ENCODE data around the gene ITPR2. TPM values are rescaled to one million over a fixed set of nuclear protein-coding genes. Genes with fewer than 3 reads are reported as not detected.

ITPR2 gene
- total RNA-seq, 1 experiment from 2014 or later, result 41.6 TPM

- no peak for DNase-seq
- ChIA-PET POLR2A (no interaction called here), CTCF (no interaction called here)
- Mint-ChIP-seq H3K27ac (ENCODE audit: unreplicated experiment) (no peak overlapping the region), H3K36me3 (ENCODE audit: insufficient read depth, unreplicated experiment) (no peaks in the 10 kb centered on the region), H3K4me1 (ENCODE audit: low read depth, unreplicated experiment) (peaks cover 14% of the 10 kb centered on the region), H3K9me3 (ENCODE audit: unreplicated experiment) (peaks cover 5% of the 10 kb centered on the region), H3K4me3 (ENCODE audit: unreplicated experiment) (no peak overlapping the region), H3K27me3 (ENCODE audit: insufficient read depth, unreplicated experiment) (no peaks in the 10 kb centered on the region)
- Histone ChIP-seq H3K4me1 (peaks cover 19% of the 10 kb centered on the region; the same call in 1 of the 2 replicates), H3K9me3 (no peaks in the 10 kb centered on the region; the same call in 1 of the 2 replicates), H3K36me3 (ENCODE audit: control insufficient read depth, insufficient read depth, low read length) (peaks cover 1% of the 10 kb centered on the region), H3K27me3 (replicated peaks; ENCODE audit: control insufficient read depth, insufficient read depth, low read length) (no peaks in the 10 kb centered on the region), H3K4me3 (ENCODE audit: low read depth, low read length) (no peak overlapping the region)
- no TSS peak for BruUV-seq (replicated peaks)
- TF ChIP-seq CTCF (IDR thresholded peaks at IDR 0.05; ENCODE audit: insufficient read depth in 1 of 2, low read depth in 1 of 2, low read length in 1 of 2, severe bottlenecking in 1 of 2, unreplicated experiment in 1 of 2), result no peak
- intact Hi-C loops (cut with micrococcal nuclease; ENCODE audit: unreplicated experiment), result no loop called here
Measured at GRCh38 chr12:26712892-26713291, 120.1 kb downstream of the ITPR2 start.

GRCh38 chr12:26711569-26711968 is 121.4 kb downstream of the ITPR2 start:
- Mint-ChIP-seq H3K27me3 (ENCODE audit: insufficient read depth, unreplicated experiment) (no peaks in the 10 kb centered on the region), H3K9me3 (ENCODE audit: unreplicated experiment) (peaks cover 6% of the 10 kb centered on the region), H3K4me1 (ENCODE audit: low read depth, unreplicated experiment) (peaks cover 14% of the 10 kb centered on the region), H3K27ac (ENCODE audit: unreplicated experiment) (no peak overlapping the region), H3K4me3 (ENCODE audit: unreplicated experiment) (no peak overlapping the region), H3K36me3 (ENCODE audit: insufficient read depth, unreplicated experiment) (no peaks in the 10 kb centered on the region)
- H3K9me3 ChIP-seq, result no peaks in the 10 kb centered on the region; the same call in 1 of the 2 replicates
- H3K36me3 ChIP-seq (ENCODE audit: control insufficient read depth, insufficient read depth, low read length), result peaks cover 1% of the 10 kb centered on the region
- no peaks in the 10 kb centered on the region for H3K27me3 ChIP-seq (replicated peaks; ENCODE audit: control insufficient read depth, insufficient read depth, low read length)
- no peak for DNase-seq
- H3K4me1 ChIP-seq, result peaks cover 19% of the 10 kb centered on the region; the same call in 1 of the 2 replicates
- ChIA-PET CTCF (interaction anchor here (1.0 to 2.1 kb wide), 2 partner anchors 10 to 134 kb away, joined by 3 to 6 read pairs; no protein-coding TSS in a partner anchor), POLR2A (no interaction called here)
- BruUV-seq (replicated peaks), result no TSS peak
- intact Hi-C loops (cut with micrococcal nuclease; ENCODE audit: unreplicated experiment), result no loop called here
- no peak overlapping the region for H3K4me3 ChIP-seq (ENCODE audit: low read depth, low read length)
- TF ChIP-seq CTCF (IDR thresholded peaks at IDR 0.05; ENCODE audit: insufficient read depth in 1 of 2, low read depth in 1 of 2, low read length in 1 of 2, severe bottlenecking in 1 of 2, unreplicated experiment in 1 of 2), result no peak

GRCh38 chr12:26711072-26711471 is 121.9 kb downstream of the ITPR2 start:
- Histone ChIP-seq H3K4me3 (ENCODE audit: low read depth, low read length) (no peak overlapping the region), H3K27me3 (replicated peaks; ENCODE audit: control insufficient read depth, insufficient read depth, low read length) (no peaks in the 10 kb centered on the region), H3K4me1 (peaks cover 19% of the 10 kb centered on the region; the same call in 1 of the 2 replicates), H3K9me3 (no peaks in the 10 kb centered on the region; the same call in 1 of the 2 replicates), H3K36me3 (ENCODE audit: control insufficient read depth, insufficient read depth, low read length) (peaks cover 1% of the 10 kb centered on the region)
- POLR2A ChIA-PET, result no interaction called here
- BruUV-seq (replicated peaks), result no TSS peak
- intact Hi-C loops (cut with micrococcal nuclease; ENCODE audit: unreplicated experiment), result no loop called here
- no peak overlapping the region for H3K4me3 Mint-ChIP-seq (ENCODE audit: unreplicated experiment)
- peaks cover 6% of the 10 kb centered on the region for H3K9me3 Mint-ChIP-seq (ENCODE audit: unreplicated experiment)
- H3K36me3 Mint-ChIP-seq (ENCODE audit: insufficient read depth, unreplicated experiment), result no peaks in the 10 kb centered on the region
- CTCF ChIA-PET, result interaction anchor here (1.0 to 2.1 kb wide), 2 partner anchors 9 to 135 kb away, joined by 3 to 6 read pairs; no protein-coding TSS in a partner anchor
- H3K27me3 Mint-ChIP-seq (ENCODE audit: insufficient read depth, unreplicated experiment), result no peaks in the 10 kb centered on the region
- TF ChIP-seq CTCF (IDR thresholded peaks at IDR 0.05; ENCODE audit: insufficient read depth in 1 of 2, low read depth in 1 of 2, low read length in 1 of 2, severe bottlenecking in 1 of 2, unreplicated experiment in 1 of 2), result no peak
- H3K27ac Mint-ChIP-seq (ENCODE audit: unreplicated experiment), result no peak overlapping the region
- peaks cover 14% of the 10 kb centered on the region for H3K4me1 Mint-ChIP-seq (ENCODE audit: low read depth, unreplicated experiment)
- DNase-seq, result no peak

All from Caco-2 (cell line).